Aorta (tissue), 5 donors: Measurements from ENCODE around the gene OR5B12. TPM values are rescaled to one million over a fixed set of nuclear protein-coding genes. Genes with fewer than 3 reads are reported as not detected.

Experiments used
- ATAC-seq: fragments of 200-7000 bp; cut with Tn5 transposase; one replicate; pipeline ENCODE4 v1.9.1; 2022; ENCODE audit warnings: moderate library complexity; ENCODE audit not compliant: low FRiP score
- DNase-seq, 2 donors: peaks; one replicate each; pipeline ENCODE4 v3.0.0-alpha.2; 2020
- H3K27ac ChIP-seq, 2 donors: one replicate each; pipeline ENCODE4 v1.5.1; 2013; ENCODE audit warnings: low read length in 2 of 2, mild to moderate bottlenecking in 2 of 2, moderate library complexity in 2 of 2, control low read depth in 1 of 2, inconsistent platforms in 1 of 2, low read depth in 1 of 2
- H3K27me3 ChIP-seq, 2 donors: one replicate each; pipeline ENCODE4 v1.6.1; 2013; ENCODE audit warnings: control low read depth in 1 of 2, low read length in 1 of 2, mild to moderate bottlenecking in 1 of 2, moderate library complexity in 1 of 2; ENCODE audit not compliant: insufficient read depth in 2 of 2, control insufficient read depth in 1 of 2
- H3K36me3 ChIP-seq, 2 donors: one replicate each; pipeline ENCODE4 v1.6.1; 2013; ENCODE audit warnings: control low read depth in 1 of 2, low read length in 1 of 2, mild to moderate bottlenecking in 1 of 2; ENCODE audit not compliant: insufficient read depth in 2 of 2, control insufficient read depth in 1 of 2
- H3K4me1 ChIP-seq, 2 donors: one replicate each; pipeline ENCODE4 v1.6.1; 2013; ENCODE audit warnings: low read length in 2 of 2, control low read depth in 1 of 2, mild to moderate bottlenecking in 1 of 2, moderate library complexity in 1 of 2; ENCODE audit not compliant: insufficient read depth in 2 of 2, control insufficient read depth in 1 of 2
- H3K4me3 ChIP-seq, 2 donors: one replicate each; pipeline ENCODE4 v1.5.1; 2013; ENCODE audit warnings: low read length in 2 of 2, control low read depth in 1 of 2, mild to moderate bottlenecking in 1 of 2
- H3K9me3 ChIP-seq: one replicate; pipeline ENCODE4 v1.6.1; 2013; ENCODE audit warnings: mild to moderate bottlenecking, low read length; ENCODE audit not compliant: control insufficient read depth
- WGBS, 2 donors: extraction: QIAGEN DNeasy Blood & Tissue Kit; methylation state at CpG; one replicate each; pipeline ENCODE4 v1.1.7; 2013; 5-methylcytosine and 5-hydroxymethylcytosine counted together
- intact Hi-C, 2 donors: fragments of 100-400 bp; cut with DNase I; formaldehyde crosslinking; loops; one replicate each; pipeline versions ENCODE4 v1.14.2 to v1.15.0; 2022
- polyA plus RNA-seq, 2 donors: library from polyadenylated mRNA; stranded (reverse); fragments of 200-250 nt; gene quantifications; one replicate each; pipeline ENCODE4 v1.2.3, GENCODE V29; 2013
- total RNA-seq, 2 donors: library from RNA; stranded (reverse); fragmentation: NEBNext Ultra II Directional; extraction: Animal tissue kit (Norgen Biotek cat#: 25700); gene quantifications; one replicate each; pipeline ENCODE4 v1.2.1, GENCODE V29; 2021
- donor health status: healthy with polysubstance abuse.
- donor health status: Bipolar disorder and iron deficiency.
- donor health status: DM: no; HTN: no; CAD: no.
- donor health status: DM: no; HTN: no; CAD: no.
- donor health status: DM: yes; HTN: yes; CAD: no.

Gene OR5B12
- total and polyA plus RNA-seq, 4 donors, result not detected

GRCh38 chr11:58394195-58394594, 47.8 kb downstream of the OR5B12 start:
- H3K9me3 ChIP-seq, result peaks cover 3% of the 10 kb centered on the region
- H3K4me3 ChIP-seq, result no peak overlapping the region
- ATAC-seq (no peak), DNase-seq (no peak)
- no peaks in the 10 kb centered on the region for H3K27me3 ChIP-seq
- no peaks in the 10 kb centered on the region for H3K4me1 ChIP-seq
- no peaks in the 10 kb centered on the region for H3K36me3 ChIP-seq
- H3K27ac ChIP-seq, result no peak overlapping the region
- intact Hi-C loops, result no loop called here

GRCh38 chr11:58392746-58393145, 49.3 kb downstream of the OR5B12 start:
- Histone ChIP-seq H3K4me1 (no peaks in the 10 kb centered on the region), H3K9me3 (peaks cover 3% of the 10 kb centered on the region), H3K27me3 (no peaks in the 10 kb centered on the region), H3K4me3 (no peak overlapping the region), H3K36me3 (no peaks in the 10 kb centered on the region), H3K27ac (no peak overlapping the region)
- ATAC-seq (no peak), DNase-seq (no peak)
- intact Hi-C loops, result no loop called here
- WGBS, 2 donors, result 31 to 32% methylated on average over 1 of the region's 1 CpG

DNA sequence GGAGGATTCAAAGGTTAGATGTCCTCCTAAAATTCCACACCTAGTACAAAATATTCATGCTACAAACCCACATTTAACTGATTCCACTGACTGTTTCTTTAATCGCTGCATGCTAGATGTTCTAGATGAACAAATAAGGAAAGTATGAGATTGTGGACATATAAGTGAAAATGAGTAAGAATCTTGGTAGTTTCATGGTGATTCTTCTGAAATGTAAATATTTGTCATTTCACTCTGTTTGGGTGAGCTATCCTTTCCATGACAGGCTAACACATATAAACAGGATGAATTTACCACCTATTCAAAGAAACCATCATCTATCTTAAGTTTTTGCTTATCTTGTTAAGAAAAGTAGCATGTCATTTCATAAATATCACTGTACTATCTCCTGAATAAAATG, 50.2 kb downstream of the OR5B12 start:
- Histone ChIP-seq H3K27ac (no peak overlapping the region), H3K36me3 (no peaks in the 10 kb centered on the region), H3K9me3 (peaks cover 3% of the 10 kb centered on the region), H3K4me1 (no peaks in the 10 kb centered on the region), H3K4me3 (no peak overlapping the region), H3K27me3 (no peaks in the 10 kb centered on the region)
- 89 to 96% methylated on average over 1 of the region's 1 CpG for WGBS, 2 donors
- ATAC-seq, result no peak
- intact Hi-C loops, result no loop called here
- DNase-seq, result no peak

DNA sequence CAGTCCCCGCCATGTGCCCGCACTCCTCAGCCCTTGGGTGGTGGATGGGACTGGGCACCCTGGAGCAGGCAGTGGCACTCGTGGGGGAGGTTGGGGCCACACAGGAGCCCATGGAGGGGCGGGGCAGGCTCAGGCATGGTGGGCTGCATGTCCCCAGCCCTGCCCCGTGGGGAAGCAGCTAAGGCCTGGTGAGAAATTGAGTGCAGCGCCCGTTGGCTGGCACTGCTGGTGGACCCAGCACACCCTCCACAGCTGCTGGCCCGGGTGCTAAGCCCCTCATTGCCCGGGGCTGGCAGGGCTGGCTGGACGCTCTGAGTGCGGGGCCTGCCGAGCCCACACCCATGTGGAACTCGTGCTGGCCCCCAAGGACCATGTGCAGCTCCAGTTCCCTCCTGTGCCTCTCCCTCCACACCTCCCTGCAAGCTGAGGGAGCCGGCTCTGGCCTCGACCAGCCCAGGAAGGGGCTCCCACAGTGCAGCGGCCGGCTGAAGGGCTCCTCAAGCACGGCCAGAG, 51.4 kb downstream of the OR5B12 start:
- DNase-seq (peak in 1 of 2 donors; percentile 23), ATAC-seq (no peak)
- intact Hi-C loops, result no loop called here
- WGBS, 2 donors, result 81 to 83% methylated on average over 18 of the region's 18 CpGs
- peaks cover 3% of the 10 kb centered on the region for H3K9me3 ChIP-seq
- no peaks in the 10 kb centered on the region for H3K36me3 ChIP-seq
- no peaks in the 10 kb centered on the region for H3K27me3 ChIP-seq
- no peaks in the 10 kb centered on the region for H3K4me1 ChIP-seq
- no peak overlapping the region for H3K27ac ChIP-seq
- no peak overlapping the region for H3K4me3 ChIP-seq

Other genes with a start within 250 kb of the OR5B12 start
- gene OR1S2, start 238.1 kb downstream of the OR5B12 start, total RNA-seq, result not detected
- not detected for gene OR1S2, start 238.1 kb downstream of the OR5B12 start, polyA plus RNA-seq
- gene OR1S1, start 229.5 kb downstream of the OR5B12 start, total RNA-seq, result not detected
- gene OR1S1, start 229.5 kb downstream of the OR5B12 start, polyA plus RNA-seq, result not detected
- gene OR10Q1, start 213.3 kb downstream of the OR5B12 start, total RNA-seq, result not detected
- gene OR10Q1, start 213.3 kb downstream of the OR5B12 start, polyA plus RNA-seq, result not detected
- not detected for gene OR10W1, start 174.0 kb downstream of the OR5B12 start, total RNA-seq
- gene OR10W1, start 174.0 kb downstream of the OR5B12 start, polyA plus RNA-seq, result not detected
- gene OR5B17, start 83.2 kb downstream of the OR5B12 start, total RNA-seq, result not detected
- not detected for gene OR5B17, start 83.2 kb downstream of the OR5B12 start, polyA plus RNA-seq
- not detected for gene OR5B3, start 35.4 kb downstream of the OR5B12 start, total RNA-seq
- gene OR5B3, start 35.4 kb downstream of the OR5B12 start, polyA plus RNA-seq, result not detected
- gene OR5B2, start 14.1 kb downstream of the OR5B12 start, total RNA-seq, result not detected
- not detected for gene OR5B2, start 14.1 kb downstream of the OR5B12 start, polyA plus RNA-seq
- gene OR5B21, start 65.9 kb upstream of the OR5B12 start, total RNA-seq, result not detected
- gene OR5B21, start 65.9 kb upstream of the OR5B12 start, polyA plus RNA-seq, result not detected
- gene LPXN, start 133.6 kb upstream of the OR5B12 start, total RNA-seq, result 10 to 100 TPM; 15.0 to 20.4 TPM
- gene LPXN, start 133.6 kb upstream of the OR5B12 start, polyA plus RNA-seq, result 1 to 10 TPM; 7.0 to 8.3 TPM
- gene ZFP91, start 136.8 kb upstream of the OR5B12 start, total RNA-seq, result 10 to 100 TPM; 51.1 to 57.1 TPM
- gene ZFP91, start 136.8 kb upstream of the OR5B12 start, polyA plus RNA-seq, result 10 to 100 TPM; 20.3 to 38.2 TPM
- 1 to 10 TPM; 1.9 to 3.1 TPM for gene CNTF, start 180.4 kb upstream of the OR5B12 start, total RNA-seq
- 1 to 10 TPM in 1 of 2 donors, under 1 TPM in 1; 0.26 to 1.3 TPM for gene CNTF, start 180.4 kb upstream of the OR5B12 start, polyA plus RNA-seq